Esophagus squamous epithelium (tissue), 4 donors: ENCODE results near the gene DTWD2.

Experiments
- POLR2A ChIP-seq, 4 donors: fragments of 450-650 bp; IDR thresholded peaks; one replicate each; pipeline ENCODE4 v1.6.1; 2017; ENCODE audit warnings: antibody characterized with exemption in 4 of 4, mild to moderate bottlenecking in 4 of 4, moderate library complexity in 3 of 4
- TF ChIP-seq, protein P1 (sequence below), 6 experiments: fragments of 450-650 bp in 4 of 6; fragments of 200-600 bp in 2 of 6; sonication (generic) in 2 of 6; IDR thresholded peaks; one replicate each; pipeline ENCODE4 v1.5.1; 2016 to 2019; ENCODE audit warnings: antibody characterized with exemption in 6 of 6, mild to moderate bottlenecking in 4 of 6, moderate library complexity in 4 of 6

- TF ChIP-seq, protein P1, sequence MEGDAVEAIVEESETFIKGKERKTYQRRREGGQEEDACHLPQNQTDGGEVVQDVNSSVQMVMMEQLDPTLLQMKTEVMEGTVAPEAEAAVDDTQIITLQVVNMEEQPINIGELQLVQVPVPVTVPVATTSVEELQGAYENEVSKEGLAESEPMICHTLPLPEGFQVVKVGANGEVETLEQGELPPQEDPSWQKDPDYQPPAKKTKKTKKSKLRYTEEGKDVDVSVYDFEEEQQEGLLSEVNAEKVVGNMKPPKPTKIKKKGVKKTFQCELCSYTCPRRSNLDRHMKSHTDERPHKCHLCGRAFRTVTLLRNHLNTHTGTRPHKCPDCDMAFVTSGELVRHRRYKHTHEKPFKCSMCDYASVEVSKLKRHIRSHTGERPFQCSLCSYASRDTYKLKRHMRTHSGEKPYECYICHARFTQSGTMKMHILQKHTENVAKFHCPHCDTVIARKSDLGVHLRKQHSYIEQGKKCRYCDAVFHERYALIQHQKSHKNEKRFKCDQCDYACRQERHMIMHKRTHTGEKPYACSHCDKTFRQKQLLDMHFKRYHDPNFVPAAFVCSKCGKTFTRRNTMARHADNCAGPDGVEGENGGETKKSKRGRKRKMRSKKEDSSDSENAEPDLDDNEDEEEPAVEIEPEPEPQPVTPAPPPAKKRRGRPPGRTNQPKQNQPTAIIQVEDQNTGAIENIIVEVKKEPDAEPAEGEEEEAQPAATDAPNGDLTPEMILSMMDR (IDR thresholded peaks at IDR 0.05), result no peak
- TF ChIP-seq POLR2A (IDR thresholded peaks at IDR 0.05), result no peak
Measured at GRCh38 chr5:118989816-118990215, 1.5 kb upstream of the DTWD2 start.
